ENCODE data around the gene SLFN12.

The SLFN12 gene

DNA sequence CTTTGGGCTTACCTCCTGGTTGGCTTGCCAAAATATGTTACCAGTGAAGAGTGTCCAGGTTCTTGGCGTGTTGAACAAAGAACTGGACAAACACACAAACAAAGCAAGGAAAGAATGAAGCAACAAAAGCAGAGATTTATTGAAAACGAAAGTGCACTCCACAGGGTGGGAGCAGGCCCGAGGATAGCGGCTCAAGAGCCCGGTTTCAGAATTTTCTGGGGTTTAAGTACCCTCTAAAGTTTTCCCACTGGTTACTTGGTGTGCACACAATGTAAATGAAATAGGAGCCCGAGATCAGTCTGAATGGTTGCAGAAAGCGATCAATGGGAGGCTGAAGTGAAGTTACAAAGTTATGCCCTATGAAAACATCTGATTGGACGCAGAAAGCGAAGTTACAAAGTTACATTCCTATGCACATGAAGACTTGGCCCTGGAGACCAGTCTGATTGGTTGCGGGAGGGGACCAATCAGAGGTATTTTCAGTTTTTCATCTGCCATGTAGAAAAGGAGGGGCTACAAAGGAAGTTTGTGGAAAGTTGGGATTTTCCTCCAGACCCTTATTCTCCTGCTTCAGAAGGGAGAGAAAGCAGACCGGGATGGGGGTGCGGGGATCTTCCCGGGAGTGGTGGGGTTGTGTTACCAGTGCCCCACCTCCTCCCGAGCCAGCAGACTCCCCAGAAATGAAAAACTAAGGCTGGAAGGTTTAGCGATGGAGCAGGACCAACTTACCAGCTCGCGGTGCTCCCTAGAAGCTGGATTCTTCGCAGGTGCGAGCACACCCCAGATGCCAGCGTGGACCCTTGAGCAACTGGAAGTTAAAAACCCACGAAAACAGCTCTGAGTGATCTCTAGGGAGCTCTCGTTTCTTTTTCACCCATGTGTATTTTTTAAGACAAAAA lies at the start of gene SLFN12:
SLFN12 (minus strand) TSS at position 325 of the 899 bp plus-strand sequence. CDS start 9,472 bp downstream, outside the sequence.
- TF ChIP-seq CTCF (conservative IDR thresholded peaks at IDR 0.05; ENCODE audit: low read depth): no peak
- no peak for DNase-seq (ENCODE audit: low spot score)
- CTCF ChIA-PET: interaction anchor here (0.7 kb wide), 1 partner anchor 243 kb away, joined by 3 read pairs; no protein-coding TSS in a partner anchor
- H3K27ac ChIP-seq: peak within 1 kb of the TSS; percentile 49
- POLR2A ChIA-PET (ENCODE audit: low non-redundant PET): no interaction called here

DNA sequence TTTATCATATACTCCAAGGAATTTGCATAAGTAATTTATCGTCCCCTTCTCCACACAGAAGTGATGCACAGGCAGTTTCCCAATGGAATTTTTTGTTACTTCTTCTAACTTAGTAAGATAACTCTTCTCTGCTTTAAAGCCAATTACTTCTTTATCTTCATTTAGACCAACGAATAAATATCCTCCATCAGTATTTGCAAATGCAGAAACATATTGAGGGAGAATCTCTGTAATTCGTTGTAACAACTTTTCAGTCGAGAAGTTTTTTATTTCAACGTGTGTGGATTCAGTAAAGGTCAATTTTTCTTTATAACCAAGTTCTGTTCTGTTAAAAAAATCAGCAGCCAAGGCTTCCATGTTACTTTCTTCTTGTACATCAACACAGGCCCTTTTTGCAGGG lies 47.0 kb upstream of the SLFN12 start:
- no peak overlapping the region for H3K27ac ChIP-seq
- no peak for TF ChIP-seq CTCF (conservative IDR thresholded peaks at IDR 0.05; ENCODE audit: low read depth)
- CTCF ChIA-PET: no interaction called here
- DNase-seq (ENCODE audit: low spot score): no peak
- POLR2A ChIA-PET (ENCODE audit: low non-redundant PET): no interaction called here

GRCh38 chr17:35477248-35477647 lies 44.9 kb upstream of the SLFN12 start:
- H3K27ac ChIP-seq: no peak overlapping the region
- ChIA-PET CTCF (no interaction called here), POLR2A (ENCODE audit: low non-redundant PET) (no interaction called here)
- DNase-seq (ENCODE audit: low spot score): no peak
- no peak for TF ChIP-seq CTCF (conservative IDR thresholded peaks at IDR 0.05; ENCODE audit: low read depth)

DNA sequence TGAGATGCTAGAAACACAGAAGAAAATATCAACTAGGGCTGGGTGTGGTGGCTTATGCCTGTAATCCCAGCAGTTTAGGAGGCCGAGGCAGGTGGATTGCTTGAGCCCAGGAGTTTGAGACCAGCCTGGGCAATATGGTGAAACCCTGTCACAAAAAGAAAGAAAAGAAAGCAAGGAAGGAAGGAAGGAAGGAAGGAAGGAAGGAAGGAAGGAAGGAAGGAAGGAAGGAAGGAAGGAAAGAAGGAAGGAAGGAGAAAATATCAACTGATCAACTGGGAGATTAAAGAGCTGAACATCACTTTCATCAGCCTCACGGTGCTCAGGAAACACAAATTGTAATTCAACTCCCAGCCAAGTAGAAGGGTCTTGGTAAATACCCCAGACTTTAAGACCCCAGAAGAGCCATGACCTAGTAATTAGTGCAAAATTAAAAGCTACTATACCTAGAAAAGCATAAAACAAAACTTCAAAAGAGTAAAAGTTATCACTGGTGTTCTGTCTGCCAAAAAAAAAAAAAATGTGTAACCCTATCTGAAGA lies 44.1 kb upstream of the SLFN12 start:
- ChIA-PET CTCF (no interaction called here), POLR2A (ENCODE audit: low non-redundant PET) (no interaction called here)
- H3K27ac ChIP-seq: no peak overlapping the region
- TF ChIP-seq CTCF (conservative IDR thresholded peaks at IDR 0.05; ENCODE audit: low read depth): no peak
- no peak for DNase-seq (ENCODE audit: low spot score)

GRCh38 chr17:35468475-35468874 lies 36.2 kb upstream of the SLFN12 start:
- no peak for DNase-seq (ENCODE audit: low spot score)
- H3K27ac ChIP-seq: no peak overlapping the region
- TF ChIP-seq CTCF (conservative IDR thresholded peaks at IDR 0.05; ENCODE audit: low read depth): no peak
- POLR2A ChIA-PET (ENCODE audit: low non-redundant PET): no interaction called here
- CTCF ChIA-PET: no interaction called here

DNA sequence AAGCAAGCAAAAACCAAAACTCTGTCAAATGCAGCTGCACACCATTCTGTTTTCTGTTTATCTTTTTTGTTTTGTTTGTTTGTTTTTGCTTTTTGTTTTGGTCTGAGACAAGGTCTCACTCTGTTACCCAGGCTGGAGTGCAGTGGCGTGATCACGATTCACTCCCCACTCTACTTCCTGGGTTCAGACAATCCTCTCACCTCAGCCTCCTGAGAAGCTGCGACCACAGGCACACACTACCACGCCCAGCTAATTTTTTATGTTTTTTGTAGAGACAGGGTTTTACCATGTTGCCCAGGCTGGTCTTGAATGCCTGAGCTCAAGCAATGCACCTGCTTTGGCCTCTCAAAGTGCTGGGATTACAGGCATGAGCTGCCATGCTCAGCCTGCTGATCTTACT lies 35.5 kb upstream of the SLFN12 start:
- ChIA-PET CTCF (interaction anchor here (0.7 kb wide), 1 partner anchor 103 kb away, joined by 3 read pairs; no protein-coding TSS in a partner anchor), POLR2A (ENCODE audit: low non-redundant PET) (no interaction called here)
- DNase-seq (ENCODE audit: low spot score): no peak
- H3K27ac ChIP-seq: no peak overlapping the region
- no peak for TF ChIP-seq CTCF (conservative IDR thresholded peaks at IDR 0.05; ENCODE audit: low read depth)
